ENCODE results near the gene SOX11. TPM values are rescaled to one million over a fixed set of nuclear protein-coding genes. Genes with fewer than 3 reads are reported as not detected.

The SOX11 gene
- polyA plus RNA-seq, 1 donor (not counting 4 experiments of a cell fraction or from before 2014, with no cell fraction given) = not detected

GRCh38 chr2:5725794-5726463 is 33.7 kb downstream of the SOX11 start:
- no peak overlapping the region for H3K9ac ChIP-seq (ENCODE audit: control insufficient read depth, extremely low read depth, insufficient read depth, low read length)
- no peak overlapping the region for H3K27ac ChIP-seq (ENCODE audit: control insufficient read depth, insufficient read depth, low read length)
- no peak overlapping the region for H3K4me3 ChIP-seq (ENCODE audit: control insufficient read depth in 2 of 3, extremely low read depth in 1 of 3, insufficient read depth in 2 of 3, low read depth in 1 of 3, low read length in 3 of 3)
- TF ChIP-seq CTCF (optimal IDR thresholded peaks at IDR 0.05 in 1 of 3, IDR thresholded peaks at IDR 0.05 in 1 of 3, conservative IDR thresholded peaks at IDR 0.05 in 1 of 3; ENCODE audit: extremely low read depth in 1 of 3, insufficient read depth in 2 of 3, low read length in 3 of 3) (no peak), EZH2 (IDR thresholded peaks at IDR 0.05; ENCODE audit: low read length) (no peak)
- DNase-seq (ENCODE audit: low read depth, low spot score) (no peak), FAIRE-seq (no peak)
- H2AFZ ChIP-seq (ENCODE audit: control insufficient read depth, low read length) = no peak overlapping the region
- H3K9me1 ChIP-seq (ENCODE audit: control insufficient read depth, extremely low read depth, insufficient read depth, low read length) = no peaks in the 10 kb centered on the region
- dilution Hi-C loops (cut with MboI; ENCODE audit: extremely low pct_ligation_motif_present, low sequenced_read_pairs) = no loop called here
- H3K4me1 ChIP-seq (ENCODE audit: control insufficient read depth, extremely low read depth, insufficient read depth, low read length) = no peaks in the 10 kb centered on the region
- no peak overlapping the region for H3K4me2 ChIP-seq (ENCODE audit: control insufficient read depth, extremely low read depth, insufficient read depth, low read depth, low read length)
- no peaks in the 10 kb centered on the region for H3K27me3 ChIP-seq (ENCODE audit: control insufficient read depth, extremely low read depth, insufficient read depth, low read length)
- H4K20me1 ChIP-seq (ENCODE audit: control insufficient read depth, extremely low read depth, insufficient read depth, low read length) = no peaks in the 10 kb centered on the region
- H3K36me3 ChIP-seq (ENCODE audit: control insufficient read depth in 2 of 2, extremely low read depth in 1 of 2, insufficient read depth in 2 of 2, low read length in 2 of 2) = no peaks in the 10 kb centered on the region
- no peaks in the 10 kb centered on the region for H3K79me2 ChIP-seq (ENCODE audit: control insufficient read depth, insufficient read depth, low read length)
- H3K9me3 ChIP-seq (ENCODE audit: control insufficient read depth, low read depth, low read length) = no peaks in the 10 kb centered on the region

- dilution Hi-C loops (cut with MboI; ENCODE audit: extremely low pct_ligation_motif_present, low sequenced_read_pairs) = no loop called here
- TF ChIP-seq CTCF (optimal IDR thresholded peaks at IDR 0.05 in 1 of 3, IDR thresholded peaks at IDR 0.05 in 1 of 3, conservative IDR thresholded peaks at IDR 0.05 in 1 of 3; ENCODE audit: extremely low read depth in 1 of 3, insufficient read depth in 2 of 3, low read length in 3 of 3) = no peak
- TF ChIP-seq EZH2 (IDR thresholded peaks at IDR 0.05; ENCODE audit: low read length) = no peak
- H3K4me3 ChIP-seq (ENCODE audit: control insufficient read depth in 2 of 3, extremely low read depth in 1 of 3, insufficient read depth in 2 of 3, low read depth in 1 of 3, low read length in 3 of 3) = no peak overlapping the region
- no peaks in the 10 kb centered on the region for H3K4me1 ChIP-seq (ENCODE audit: control insufficient read depth, extremely low read depth, insufficient read depth, low read length)
- no peaks in the 10 kb centered on the region for H3K9me1 ChIP-seq (ENCODE audit: control insufficient read depth, extremely low read depth, insufficient read depth, low read length)
- H3K9ac ChIP-seq (ENCODE audit: control insufficient read depth, extremely low read depth, insufficient read depth, low read length) = no peak overlapping the region
- H3K36me3 ChIP-seq (ENCODE audit: control insufficient read depth in 2 of 2, extremely low read depth in 1 of 2, insufficient read depth in 2 of 2, low read length in 2 of 2) = no peaks in the 10 kb centered on the region
- H3K27me3 ChIP-seq (ENCODE audit: control insufficient read depth, extremely low read depth, insufficient read depth, low read length) = no peaks in the 10 kb centered on the region
- H3K4me2 ChIP-seq (ENCODE audit: control insufficient read depth, extremely low read depth, insufficient read depth, low read depth, low read length) = no peak overlapping the region
- H3K79me2 ChIP-seq (ENCODE audit: control insufficient read depth, insufficient read depth, low read length) = no peaks in the 10 kb centered on the region
- no peaks in the 10 kb centered on the region for H4K20me1 ChIP-seq (ENCODE audit: control insufficient read depth, extremely low read depth, insufficient read depth, low read length)
- no peaks in the 10 kb centered on the region for H3K9me3 ChIP-seq (ENCODE audit: control insufficient read depth, low read depth, low read length)
- no peak overlapping the region for H2AFZ ChIP-seq (ENCODE audit: control insufficient read depth, low read length)
- DNase-seq (ENCODE audit: low read depth, low spot score) (no peak), FAIRE-seq (no peak)
- no peak overlapping the region for H3K27ac ChIP-seq (ENCODE audit: control insufficient read depth, insufficient read depth, low read length)
Observed at GRCh38 chr2:5727235-5727634, 35.1 kb downstream of the SOX11 start.

All from keratinocyte (primary cell).